Measurements from ENCODE around the gene KDM3B. TPM values are rescaled to one million over a fixed set of nuclear protein-coding genes. Genes with fewer than 3 reads are reported as not detected.

The KDM3B gene
- total and polyA plus RNA-seq, 9 of the 15 experiments (the other 6 are each of a cell fraction or from before 2014, with no cell fraction given) = 13.8 to 62.8 (median 41.9) TPM

DNA sequence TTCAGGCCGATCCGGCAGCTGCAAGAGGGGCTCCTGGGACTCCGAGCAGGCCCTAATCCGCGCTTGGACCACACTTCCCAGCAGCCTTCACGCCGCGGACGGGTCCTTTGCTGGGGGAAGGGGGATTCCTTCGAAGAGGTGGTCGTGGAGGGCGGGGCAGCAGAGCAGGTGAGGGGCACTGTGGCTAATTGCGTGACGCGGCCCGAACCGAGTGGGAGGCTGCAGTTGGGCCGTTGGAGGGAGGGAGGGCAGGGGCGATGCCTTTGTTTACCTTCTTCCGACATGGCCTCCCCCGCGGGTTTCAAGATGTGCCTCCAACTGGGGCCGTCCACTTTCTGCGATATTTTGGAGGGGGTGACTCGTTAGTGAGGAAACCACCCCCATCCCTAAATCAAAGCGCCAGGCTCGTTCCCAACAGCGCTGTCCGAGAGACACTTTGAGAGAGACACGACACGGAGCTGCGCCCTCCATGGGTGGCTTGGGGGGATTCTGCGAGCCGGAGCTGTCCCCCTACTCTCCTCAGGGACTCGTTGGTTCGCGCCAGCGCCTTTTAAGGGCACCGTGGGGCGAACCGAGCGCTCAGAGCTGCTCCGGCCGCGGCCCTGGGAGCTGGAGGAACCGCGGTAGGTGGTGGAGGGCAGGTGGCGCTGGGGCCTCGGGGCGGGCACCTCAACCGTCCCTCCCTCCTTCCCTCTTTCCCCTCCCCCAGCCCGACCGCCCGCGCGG lies 14.6 kb upstream of the KDM3B start, which contains the start of gene FAM53C (continued):
- TF ChIP-seq SRSF1 (IDR thresholded peaks at IDR 0.05; ENCODE audit: low read depth, low read length) (peak; percentile 58; the same call in 1 of the 2 replicates), LEF1 (IDR thresholded peaks at IDR 0.05) (0 out of 2 replicates have a peak, but pooled peaks have one; percentile 38), ZNF3 (CRISPR knock-in tag; IDR thresholded peaks at IDR 0.05) (no peak), ARID2 (IDR thresholded peaks at IDR 0.05) (no peak), SRSF9 (IDR thresholded peaks at IDR 0.05; ENCODE audit: borderline replicate concordance, low read depth, low read length) (no peak), WHSC1 (IDR thresholded peaks at IDR 0.05; ENCODE audit: low read length) (no peak), NRF1 (conservative IDR thresholded peaks at IDR 0.05 in 1 of 2, IDR thresholded peaks at IDR 0.05 in 1 of 2) (peak; percentile 68 to 72), HDGF (IDR thresholded peaks at IDR 0.05) (no peak), ZBTB49 (CRISPR knock-in tag; IDR thresholded peaks at IDR 0.05; ENCODE audit: borderline replicate concordance) (no peak), ZNF232 (CRISPR knock-in tag; IDR thresholded peaks at IDR 0.05) (no peak), ARHGAP35 (IDR thresholded peaks at IDR 0.05; ENCODE audit: partially characterized antibody) (no peak), ESRRB (CRISPR knock-in tag; IDR thresholded peaks at IDR 0.05; ENCODE audit: borderline replicate concordance) (no peak), PHB2 (IDR thresholded peaks at IDR 0.05; ENCODE audit: low read depth) (no peak), CBX2 (IDR thresholded peaks at IDR 0.05; ENCODE audit: insufficient read depth, low read length, poor library complexity, severe bottlenecking) (no peak), XRCC5 (IDR thresholded peaks at IDR 0.05; ENCODE audit: low read depth, low read length) (0 out of 2 replicates have a peak, but pooled peaks have one; percentile 71), TBP (optimal IDR thresholded peaks at IDR 0.05; ENCODE audit: low read depth, low read length) (peak; percentile 99), SIN3A (IDR thresholded peaks at IDR 0.05; ENCODE audit: borderline replicate concordance in 2 of 2, control insufficient read depth in 1 of 2, low read depth in 2 of 2, low read length in 2 of 2) (peak; percentile 87 to 88; a peak in 3 of 4 replicates), BCOR (IDR thresholded peaks at IDR 0.05) (no peak), TCF15 (CRISPR knock-in tag; IDR thresholded peaks at IDR 0.05) (no peak)
- TF ChIP-seq, protein P1, sequence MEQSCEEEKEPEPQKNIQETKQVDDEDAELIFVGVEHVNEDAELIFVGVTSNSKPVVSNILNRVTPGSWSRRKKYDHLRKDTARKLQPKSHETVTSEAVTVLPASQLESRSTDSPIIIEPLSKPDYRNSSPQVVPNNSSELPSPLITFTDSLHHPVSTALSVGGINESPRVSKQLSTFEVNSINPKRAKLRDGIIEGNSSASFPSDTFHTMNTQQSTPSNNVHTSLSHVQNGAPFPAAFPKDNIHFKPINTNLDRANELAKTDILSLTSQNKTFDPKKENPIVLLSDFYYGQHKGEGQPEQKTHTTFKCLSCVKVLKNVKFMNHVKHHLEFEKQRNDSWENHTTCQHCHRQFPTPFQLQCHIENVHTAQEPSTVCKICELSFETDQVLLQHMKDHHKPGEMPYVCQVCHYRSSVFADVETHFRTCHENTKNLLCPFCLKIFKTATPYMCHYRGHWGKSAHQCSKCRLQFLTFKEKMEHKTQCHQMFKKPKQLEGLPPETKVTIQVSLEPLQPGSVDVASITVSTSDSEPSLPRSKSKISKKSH (CRISPR knock-in tag; IDR thresholded peaks at IDR 0.05) = no peak
- TF ChIP-seq, protein P2, sequence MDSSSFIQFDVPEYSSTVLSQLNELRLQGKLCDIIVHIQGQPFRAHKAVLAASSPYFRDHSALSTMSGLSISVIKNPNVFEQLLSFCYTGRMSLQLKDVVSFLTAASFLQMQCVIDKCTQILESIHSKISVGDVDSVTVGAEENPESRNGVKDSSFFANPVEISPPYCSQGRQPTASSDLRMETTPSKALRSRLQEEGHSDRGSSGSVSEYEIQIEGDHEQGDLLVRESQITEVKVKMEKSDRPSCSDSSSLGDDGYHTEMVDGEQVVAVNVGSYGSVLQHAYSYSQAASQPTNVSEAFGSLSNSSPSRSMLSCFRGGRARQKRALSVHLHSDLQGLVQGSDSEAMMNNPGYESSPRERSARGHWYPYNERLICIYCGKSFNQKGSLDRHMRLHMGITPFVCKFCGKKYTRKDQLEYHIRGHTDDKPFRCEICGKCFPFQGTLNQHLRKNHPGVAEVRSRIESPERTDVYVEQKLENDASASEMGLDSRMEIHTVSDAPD (CRISPR knock-in tag; IDR thresholded peaks at IDR 0.05) = no peak
- TF ChIP-seq, protein P3, sequence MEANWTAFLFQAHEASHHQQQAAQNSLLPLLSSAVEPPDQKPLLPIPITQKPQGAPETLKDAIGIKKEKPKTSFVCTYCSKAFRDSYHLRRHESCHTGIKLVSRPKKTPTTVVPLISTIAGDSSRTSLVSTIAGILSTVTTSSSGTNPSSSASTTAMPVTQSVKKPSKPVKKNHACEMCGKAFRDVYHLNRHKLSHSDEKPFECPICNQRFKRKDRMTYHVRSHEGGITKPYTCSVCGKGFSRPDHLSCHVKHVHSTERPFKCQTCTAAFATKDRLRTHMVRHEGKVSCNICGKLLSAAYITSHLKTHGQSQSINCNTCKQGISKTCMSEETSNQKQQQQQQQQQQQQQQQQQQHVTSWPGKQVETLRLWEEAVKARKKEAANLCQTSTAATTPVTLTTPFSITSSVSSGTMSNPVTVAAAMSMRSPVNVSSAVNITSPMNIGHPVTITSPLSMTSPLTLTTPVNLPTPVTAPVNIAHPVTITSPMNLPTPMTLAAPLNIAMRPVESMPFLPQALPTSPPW (CRISPR knock-in tag; IDR thresholded peaks at IDR 0.05) = no peak; the same call in 1 of the 2 replicates
